ENCODE measurements around the gene SLC16A5.

GRCh38 chr17:75135946-75136345 lies 48.2 kb downstream of the SLC16A5 start:
- no peak for TF ChIP-seq POLR2A (IDR thresholded peaks at IDR 0.05; ENCODE audit: low read depth, low read length)
- TF ChIP-seq POLR2AphosphoS5 (IDR thresholded peaks at IDR 0.05; ENCODE audit: low read depth, low read length) = no peak

Measured in GM12892 (cell line).